AG04450 (cell line): ENCODE data around the gene SMARCD1. TPM values are rescaled to one million over a fixed set of nuclear protein-coding genes. Genes with fewer than 3 reads are reported as not detected.

Experiments used
- CTCF ChIA-PET: fragments of 300-600, 350-600 bp; formaldehyde crosslinking; extraction: SDS; loops from one replicate; lab custom pipeline; 2022; ENCODE audit warnings: antibody characterized with exemption, inconsistent platforms; lab: Charles Lee
- POLR2A ChIA-PET: fragments of 350-600 bp; formaldehyde crosslinking; extraction: SDS; loops from one replicate; lab custom pipeline; 2021; ENCODE audit warnings: antibody characterized with exemption, inconsistent platforms; lab: Yijun Ruan, JAX
- DNase-seq: peaks from one replicate; pipeline ENCODE4 v3.0.0-alpha.2; 2011; ENCODE audit warnings: low read depth, low spot score
- H3K27ac ChIP-seq: one replicate; pipeline ENCODE4 v1.5.1; 2012; ENCODE audit warnings: low read depth, low read length, control low read depth
- H3K27me3 ChIP-seq: one replicate; pipeline ENCODE4 v1.6.0; 2012; ENCODE audit warnings: low read length; ENCODE audit not compliant: control insufficient read depth, insufficient read depth
- H3K4me3 ChIP-seq: 2 replicates; pipeline ENCODE4 v1.5.1; 2011; ENCODE audit warnings: mild to moderate bottlenecking, low read depth, low read length, control low read depth
- H3K9me3 ChIP-seq: 2 replicates; pipeline ENCODE4 v1.5.1; 2012; ENCODE audit warnings: low read length; ENCODE audit not compliant: control insufficient read depth, insufficient read depth
- polyA plus RNA-seq: library from polyadenylated mRNA; depleted of rRNA; stranded (reverse); fragments of >200 nt; gene quantifications from 2 replicates; pipeline ENCODE4 v1.2.3, GENCODE V29; 2011
- TF ChIP-seq, protein P1 (sequence below): IDR thresholded peaks from 2 replicates; pipeline ENCODE4 v1.5.1; 2011; ENCODE audit warnings: low read depth, low read length, control low read depth, inconsistent platforms

SMARCD1 gene
- polyA plus RNA-seq, 1 experiment = 57.2 TPM

DNA sequence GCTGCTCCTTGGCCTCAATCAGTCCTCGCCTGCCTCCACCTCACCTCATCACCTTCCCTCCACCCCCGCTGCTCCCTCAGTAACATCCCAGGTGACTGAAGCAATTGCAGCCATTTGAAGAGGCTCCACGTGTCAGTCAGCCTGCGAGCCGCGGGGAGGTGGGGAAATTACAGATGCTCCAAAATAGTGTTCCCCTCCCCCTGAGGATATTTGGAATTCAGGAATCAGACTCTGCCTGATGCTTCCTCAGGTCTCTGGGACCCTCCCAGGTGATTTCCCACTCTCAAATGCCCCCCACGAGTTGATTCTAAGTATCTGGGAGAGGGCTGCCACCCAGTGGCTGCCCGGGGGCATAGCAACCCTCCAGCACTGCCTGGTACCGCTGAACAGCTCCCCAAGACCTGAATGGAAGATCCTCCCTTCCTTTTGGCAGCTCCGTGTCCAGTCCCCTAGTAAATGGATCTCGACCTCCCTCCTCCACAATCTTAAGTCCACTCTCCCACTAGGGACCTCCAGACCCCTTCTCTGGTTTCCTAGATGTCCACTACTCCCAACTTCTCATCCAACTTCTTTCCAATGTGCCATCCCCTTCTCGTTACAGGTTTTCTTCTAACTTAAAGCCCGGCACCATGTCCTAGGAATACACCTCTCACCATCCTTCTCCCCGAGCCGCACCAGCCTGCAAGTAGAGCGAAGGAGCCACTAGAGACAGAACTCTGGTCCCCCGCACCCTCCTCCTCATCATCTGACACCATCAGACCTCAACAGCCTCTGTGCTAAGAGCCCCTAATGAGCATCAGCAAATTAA, 29.1 kb upstream of the SMARCD1 start:
- Histone ChIP-seq H3K27ac (no peak overlapping the region), H3K27me3 (peaks cover 32% of the 10 kb centered on the region), H3K4me3 (no peak overlapping the region), H3K9me3 (no peaks in the 10 kb centered on the region; the same call in 1 of the 2 replicates)
- DNase-seq = no peak
- CTCF ChIA-PET = interaction anchor here (0.7 to 4.3 kb wide), 14 partner anchors 9 to 294 kb away, joined by 3 to 89 read pairs (median 4); partner anchors contain the start of genes AQP6 and CERS5
- POLR2A ChIA-PET = interaction anchor here (0.5 kb wide), 1 partner anchor 155 kb away, joined by 3 read pairs; no protein-coding TSS in a partner anchor
- TF ChIP-seq, protein P1, sequence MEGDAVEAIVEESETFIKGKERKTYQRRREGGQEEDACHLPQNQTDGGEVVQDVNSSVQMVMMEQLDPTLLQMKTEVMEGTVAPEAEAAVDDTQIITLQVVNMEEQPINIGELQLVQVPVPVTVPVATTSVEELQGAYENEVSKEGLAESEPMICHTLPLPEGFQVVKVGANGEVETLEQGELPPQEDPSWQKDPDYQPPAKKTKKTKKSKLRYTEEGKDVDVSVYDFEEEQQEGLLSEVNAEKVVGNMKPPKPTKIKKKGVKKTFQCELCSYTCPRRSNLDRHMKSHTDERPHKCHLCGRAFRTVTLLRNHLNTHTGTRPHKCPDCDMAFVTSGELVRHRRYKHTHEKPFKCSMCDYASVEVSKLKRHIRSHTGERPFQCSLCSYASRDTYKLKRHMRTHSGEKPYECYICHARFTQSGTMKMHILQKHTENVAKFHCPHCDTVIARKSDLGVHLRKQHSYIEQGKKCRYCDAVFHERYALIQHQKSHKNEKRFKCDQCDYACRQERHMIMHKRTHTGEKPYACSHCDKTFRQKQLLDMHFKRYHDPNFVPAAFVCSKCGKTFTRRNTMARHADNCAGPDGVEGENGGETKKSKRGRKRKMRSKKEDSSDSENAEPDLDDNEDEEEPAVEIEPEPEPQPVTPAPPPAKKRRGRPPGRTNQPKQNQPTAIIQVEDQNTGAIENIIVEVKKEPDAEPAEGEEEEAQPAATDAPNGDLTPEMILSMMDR = peak; percentile 99

DNA sequence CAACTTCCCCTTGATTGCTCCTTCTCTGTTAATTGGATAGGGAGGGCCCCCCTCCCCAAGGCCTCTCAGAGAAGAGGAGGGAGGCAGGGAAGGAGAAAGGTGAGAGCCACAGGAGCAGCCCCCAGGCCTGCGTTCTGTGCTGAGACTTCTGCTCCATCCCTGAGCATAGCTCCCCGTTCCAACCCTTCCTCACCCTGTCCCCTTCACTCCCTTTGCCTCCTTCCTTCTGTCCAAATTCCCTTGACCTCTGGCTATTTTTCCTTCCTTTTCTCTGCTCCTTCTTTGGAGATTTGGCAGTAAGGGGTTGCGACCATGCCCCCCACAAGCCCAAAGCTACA, 28.5 kb upstream of the SMARCD1 start:
- ChIA-PET CTCF (interaction anchor here (0.7 to 4.3 kb wide), 10 partner anchors 9 to 295 kb away, joined by 3 to 89 read pairs (median 4); partner anchors contain the start of genes AQP6 and CERS5), POLR2A (interaction anchor here (0.5 kb wide), 1 partner anchor 155 kb away, joined by 3 read pairs; no protein-coding TSS in a partner anchor)
- H3K27me3 ChIP-seq = peaks cover 32% of the 10 kb centered on the region
- DNase-seq = no peak
- H3K4me3 ChIP-seq = peak overlapping the region; percentile 72
- no peaks in the 10 kb centered on the region; the same call in 1 of the 2 replicates for H3K9me3 ChIP-seq
- no peak overlapping the region for H3K27ac ChIP-seq
- TF ChIP-seq, protein P1 = no peak

DNA sequence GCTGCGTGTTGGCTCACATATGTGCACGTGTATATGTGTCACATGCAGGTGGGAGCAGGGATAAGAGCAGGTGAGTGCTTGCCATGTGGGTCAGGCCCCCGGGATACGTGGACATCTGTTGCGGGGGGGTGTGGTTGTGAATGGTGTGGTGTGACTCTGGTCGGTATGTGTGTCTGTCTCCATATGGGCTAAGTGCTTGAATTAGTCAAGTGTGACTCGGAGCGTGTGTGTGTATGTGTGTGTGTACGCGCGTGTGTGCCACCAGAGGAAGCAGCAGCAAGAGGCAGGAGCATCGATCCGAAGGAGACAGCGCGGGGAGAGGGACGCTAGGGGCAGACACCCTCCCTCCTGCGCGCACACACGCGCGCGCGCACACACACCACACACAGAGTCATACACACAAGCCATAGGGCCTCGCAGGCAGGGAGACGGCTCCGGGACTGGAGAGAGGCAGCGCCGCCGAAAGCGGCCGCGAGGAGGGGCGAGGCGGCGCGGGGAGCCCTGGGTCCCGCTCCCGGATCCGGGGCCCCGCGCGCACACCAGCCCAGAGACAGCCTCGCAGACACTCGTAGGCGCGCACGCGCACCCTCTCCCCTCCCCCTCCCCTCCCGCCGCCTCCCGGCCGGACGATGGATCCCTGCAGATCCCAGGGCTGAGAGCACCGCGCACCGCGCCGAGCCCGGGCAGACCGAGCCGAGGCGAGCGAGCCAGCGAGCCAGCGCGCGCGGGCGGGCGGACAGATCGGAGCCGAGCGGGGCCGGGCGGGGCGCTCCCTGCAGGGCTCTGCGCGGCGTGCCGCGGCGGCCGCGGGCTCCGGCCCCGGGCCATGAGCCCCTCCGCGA, 27.9 kb upstream of the SMARCD1 start, which contains the start of gene ASIC1:
TSS of gene ASIC1 (plus strand) at position 597 of the 842 bp plus-strand sequence. CDS start 1,171 bp downstream, outside the sequence.
- H3K27me3 ChIP-seq = peaks cover 29% of the 10 kb centered on the region
- TF ChIP-seq, protein P1 = peak; percentile 14; the same call in 1 of the 2 replicates
- H3K4me3 ChIP-seq = peak within 1 kb of the TSS; percentile 72
- no peak within 1 kb of the TSS for H3K27ac ChIP-seq
- no peaks in the 10 kb centered on the region; the same call in 1 of the 2 replicates for H3K9me3 ChIP-seq
- POLR2A ChIA-PET = no interaction called here
- CTCF ChIA-PET = interaction anchor here (0.6 to 6.4 kb wide), 7 partner anchors 10 to 990 kb away, joined by 4 to 89 read pairs (median 30); partner anchors contain the start of gene AQP6
- no peak for DNase-seq

DNA sequence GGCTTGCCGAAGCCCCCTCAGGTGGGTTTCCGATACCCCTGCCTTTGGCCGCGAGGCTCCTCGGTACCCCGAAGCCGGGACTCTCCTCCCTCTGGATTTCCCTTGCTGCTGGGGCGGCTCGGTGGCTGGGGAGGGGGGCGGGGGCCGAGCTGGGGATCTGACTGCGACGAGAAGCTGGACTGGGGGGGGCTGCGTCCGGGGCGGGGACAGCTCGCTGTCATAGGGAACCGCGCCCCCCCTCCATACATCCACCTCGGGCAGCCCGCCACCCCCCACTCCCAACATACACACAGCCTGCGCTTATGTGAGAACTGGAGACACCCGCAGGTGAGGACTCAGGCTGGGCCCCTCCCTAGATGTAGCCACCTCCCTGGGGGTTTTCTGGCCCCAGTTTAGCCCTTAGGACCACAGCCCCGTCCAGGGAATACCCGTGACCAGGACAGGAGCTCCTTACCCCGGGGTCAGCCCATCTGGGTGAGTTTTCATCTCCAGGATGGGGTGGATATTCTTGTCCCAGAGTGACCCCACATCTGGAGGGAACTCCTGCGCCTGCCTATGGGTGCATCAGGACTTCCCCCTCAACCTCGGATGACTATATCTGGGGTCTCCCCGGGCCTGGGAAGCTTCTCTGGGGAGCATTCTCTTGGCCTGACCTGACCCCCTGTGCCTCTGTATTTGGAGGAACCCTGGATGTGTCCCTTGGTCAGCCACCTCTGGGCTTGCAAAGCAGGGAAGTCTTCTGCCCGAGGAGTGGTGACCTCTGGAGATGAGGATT, 27.1 kb upstream of the SMARCD1 start:
- POLR2A ChIA-PET = interaction anchor here (1.0 kb wide), 1 partner anchor 76 kb away, joined by 3 read pairs; no protein-coding TSS in a partner anchor

More for the DNA sequence above, 27.1 kb upstream of the SMARCD1 start:
- peak overlapping the region; percentile 72 for H3K4me3 ChIP-seq
- CTCF ChIA-PET = interaction anchor here (0.6 to 6.4 kb wide), 3 partner anchors 12 to 989 kb away, joined by 6 to 38 read pairs (median 30); no protein-coding TSS in a partner anchor
- no peak for DNase-seq
- TF ChIP-seq, protein P1 = no peak
- H3K9me3 ChIP-seq = no peaks in the 10 kb centered on the region; the same call in 1 of the 2 replicates
- H3K27ac ChIP-seq = no peak overlapping the region
- H3K27me3 ChIP-seq = peaks cover 21% of the 10 kb centered on the region
